Right lobe of liver (tissue), 6 donors: ENCODE data around the gene POLG. TPM values are rescaled to one million over a fixed set of nuclear protein-coding genes. Genes with fewer than 3 reads are reported as not detected.
A peak's percentile ranks its signal among the peaks of the same experiment; 100 is the strongest.

Source experiments
- ATAC-seq, 4 donors: fragments of 200-7000 bp; cut with Tn5 transposase; one replicate each; pipeline ENCODE4 v1.9.1; 2020; ENCODE audit warnings: mild to moderate bottlenecking in 4 of 4, moderate library complexity in 4 of 4
- DNase-seq, 3 donors: peaks; one replicate each; pipeline ENCODE4 v3.0.0-alpha.2; 2020
- H3K27ac ChIP-seq, 3 donors: fragments of 200-600 bp; one replicate each; pipeline ENCODE4 v1.8.0; 2022
- H3K27me3 ChIP-seq, 2 donors: fragments of 200-600 bp; one replicate each; pipeline ENCODE4 v1.8.0; 2022
- H3K36me3 ChIP-seq, 4 donors: fragments of 200-600 bp; sonication (generic) in 1 of 4; one replicate each; pipeline versions ENCODE4 v1.5.1 to v1.8.0; 2017 to 2022; ENCODE audit warnings: control low read depth in 1 of 4
- H3K4me1 ChIP-seq, 4 donors: fragments of 200-600 bp; sonication (generic) in 1 of 4; one replicate each; pipeline versions ENCODE4 v1.5.1 to v1.8.0; 2017 to 2022; ENCODE audit warnings: control low read depth in 1 of 4
- H3K4me3 ChIP-seq, 3 donors: fragments of 200-600 bp; one replicate each; pipeline ENCODE4 v1.8.0; 2022
- H3K9me3 ChIP-seq, 4 donors: fragments of 200-600 bp; sonication (generic) in 1 of 4; one replicate each; pipeline versions ENCODE4 v1.5.1 to v1.8.0; 2017 to 2022; ENCODE audit warnings: control low read depth in 1 of 4
- CTCF ChIP-seq, 4 donors: fragments of 200-600 bp in 3 of 4; fragments of 450-650 bp in 1 of 4; IDR thresholded peaks; one replicate each; pipeline versions ENCODE4 v1.5.1 to v1.8.0; 2016 to 2022; ENCODE audit warnings: antibody characterized with exemption in 4 of 4, mild to moderate bottlenecking in 2 of 4
- POLR2A ChIP-seq: fragments of 450-650 bp; IDR thresholded peaks from one replicate; pipeline ENCODE4 v1.6.1; 2017; ENCODE audit warnings: antibody characterized with exemption, mild to moderate bottlenecking
- WGBS: methylation state at CpG from one replicate; pipeline ENCODE4 v1.1.6; 2018; ENCODE audit warnings: low coverage, low lambda C conversion rate; ENCODE audit not compliant: insufficient coverage; ENCODE audit errors: missing lambda C conversion rate; 5-methylcytosine and 5-hydroxymethylcytosine counted together
- intact Hi-C, 2 donors: fragments of 100-400 bp; cut with DNase I; formaldehyde crosslinking; loops; one replicate each; pipeline versions ENCODE4 v1.11.2 to v1.14.1; 2022
- total RNA-seq, 6 experiments: library from RNA; depleted of rRNA in 2 of 6; stranded (reverse); fragments of >200 nt in 2 of 6; fragmentation: NEBNext Ultra II Directional in 3 of 6; extraction: Animal tissue kit (Norgen Biotek cat#: 25700) in 3 of 6; gene quantifications; one replicate each; pipeline versions ENCODE4 v1.1.0 to v1.2.4, GENCODE V29; 2016 to 2023
- donor health status: DM: no; HTN: yes; CAD: no.
- donor health status: DM: no; HTN: no; CAD: no.
- donor health status: DM: no; HTN: no; CAD: no.
- donor health status: DM: no; HTN: yes; CAD: no.
- donor health status: DM: no; HTN: yes; CAD: no.

Gene POLG
- total RNA-seq, 6 experiments from 2014 or later, result 26.3 to 34.7 (median 30.3) TPM

- no peak overlapping the region for H3K27ac ChIP-seq
- DNase-seq, result no peak
- peak in 1 of 4 donors; percentile 22 for ATAC-seq
- intact Hi-C loops, result no loop called here
- 93% methylated on average over 2 of the region's 2 CpGs for WGBS
- no peaks in the 10 kb centered on the region for H3K27me3 ChIP-seq
- H3K9me3 ChIP-seq, result no peaks in the 10 kb centered on the region
- TF ChIP-seq CTCF (IDR thresholded peaks at IDR 0.05) (no peak), POLR2A (no peak)
- no peak overlapping the region for H3K4me3 ChIP-seq
- peaks cover 0 to 8% (median 0%) of the 10 kb centered on the region in 4 donors for H3K4me1 ChIP-seq
- H3K36me3 ChIP-seq, result no peaks in the 10 kb centered on the region
Measured at GRCh38 chr15:89307046-89307587, 27.5 kb downstream of the POLG start.

- WGBS, result 55% methylated on average over 1 of the region's 3 CpGs
- intact Hi-C loops, result no loop called here
Measured at GRCh38 chr15:89305395-89305794, 29.2 kb downstream of the POLG start.

GRCh38 chr15:89303986-89304385 is 30.6 kb downstream of the POLG start:
- ATAC-seq, result no peak
- TF ChIP-seq CTCF (IDR thresholded peaks at IDR 0.05), result no peak
- no peak for TF ChIP-seq POLR2A
- H3K4me3 ChIP-seq, result no peak overlapping the region
- H3K36me3 ChIP-seq, result no peaks in the 10 kb centered on the region
- intact Hi-C loops, result no loop called here
- H3K9me3 ChIP-seq, result no peaks in the 10 kb centered on the region
- H3K27ac ChIP-seq, result no peak overlapping the region
- H3K4me1 ChIP-seq, result peaks cover 0 to 8% (median 0%) of the 10 kb centered on the region in 4 donors
- 92% methylated on average over 2 of the region's 2 CpGs for WGBS
- DNase-seq, result no peak
- no peaks in the 10 kb centered on the region for H3K27me3 ChIP-seq

More at GRCh38 chr15:89305395-89305794, 29.2 kb downstream of the POLG start:
- Histone ChIP-seq H3K27ac (no peak overlapping the region), H3K36me3 (no peaks in the 10 kb centered on the region), H3K9me3 (no peaks in the 10 kb centered on the region), H3K27me3 (no peaks in the 10 kb centered on the region), H3K4me3 (no peak overlapping the region), H3K4me1 (peaks cover 0 to 8% (median 0%) of the 10 kb centered on the region in 4 donors)
- TF ChIP-seq POLR2A, result no peak
- TF ChIP-seq CTCF (IDR thresholded peaks at IDR 0.05), result no peak
- no peak for DNase-seq
- no peak for ATAC-seq

DNA sequence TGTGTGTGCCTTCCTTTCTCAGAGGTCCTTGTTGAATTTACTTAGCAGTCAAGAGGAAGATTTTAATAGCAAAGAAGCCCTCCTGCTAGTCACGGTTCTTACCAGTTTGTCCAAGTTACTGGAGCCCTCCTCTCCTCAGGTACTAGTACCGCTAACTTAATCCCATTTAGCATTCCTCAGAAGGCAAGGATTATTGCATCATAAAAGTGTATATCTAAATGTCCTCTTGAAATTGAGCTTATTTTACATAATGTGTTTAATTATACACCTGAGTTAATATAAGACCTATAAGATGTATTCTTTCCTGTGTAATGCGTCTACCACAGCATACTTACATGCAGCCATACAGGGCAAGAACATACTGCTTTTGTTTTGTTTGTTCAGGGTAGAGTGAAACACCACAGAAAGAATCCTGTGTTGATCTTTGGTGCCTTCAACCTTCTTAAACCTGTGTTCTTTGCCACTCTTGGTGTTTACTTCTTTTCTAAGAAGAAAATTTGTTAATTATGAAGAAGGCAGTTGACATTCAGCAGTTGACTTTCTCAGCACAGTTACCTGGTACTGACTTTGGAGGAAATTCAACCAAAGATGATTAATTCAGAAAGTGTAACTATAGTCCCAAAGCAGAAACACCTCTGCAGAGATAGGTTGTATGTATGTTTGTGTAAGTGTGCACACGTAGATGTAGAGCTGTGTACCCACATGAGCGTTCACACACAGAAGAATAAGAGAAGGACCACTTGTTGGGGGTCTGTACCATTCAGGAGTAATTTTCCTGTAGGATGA is 33.1 kb downstream of the POLG start:
- ATAC-seq, result no peak
- Histone ChIP-seq H3K9me3 (no peaks in the 10 kb centered on the region), H3K4me1 (peaks cover 0 to 8% (median 0%) of the 10 kb centered on the region in 4 donors), H3K4me3 (no peak overlapping the region), H3K36me3 (no peaks in the 10 kb centered on the region), H3K27me3 (no peaks in the 10 kb centered on the region), H3K27ac (no peak overlapping the region)
- 82% methylated on average over 5 of the region's 5 CpGs for WGBS
- DNase-seq, result no peak
- TF ChIP-seq CTCF (IDR thresholded peaks at IDR 0.05) (no peak), POLR2A (no peak)
- intact Hi-C loops, result no loop called here
